GM04503 (cell line): ENCODE results near the gene ZNF254.
"Not testable (repeated sequence)": the region's sequence is repeated elsewhere in the genome, so short reads cannot be mapped to it uniquely, and the experiment has no call there.

Experiments
- DNase-seq: peaks from one replicate; pipeline ENCODE4 v3.0.0-alpha.2; 2012; ENCODE audit warnings: low read depth

Gene ZNF254

GRCh38 chr19:24072720-24073119, 14.3 kb upstream of the ZNF254 start:
- DNase-seq: no peak

GRCh38 chr19:24073807-24074206, 13.2 kb upstream of the ZNF254 start:
- DNase-seq: no peak

DNA sequence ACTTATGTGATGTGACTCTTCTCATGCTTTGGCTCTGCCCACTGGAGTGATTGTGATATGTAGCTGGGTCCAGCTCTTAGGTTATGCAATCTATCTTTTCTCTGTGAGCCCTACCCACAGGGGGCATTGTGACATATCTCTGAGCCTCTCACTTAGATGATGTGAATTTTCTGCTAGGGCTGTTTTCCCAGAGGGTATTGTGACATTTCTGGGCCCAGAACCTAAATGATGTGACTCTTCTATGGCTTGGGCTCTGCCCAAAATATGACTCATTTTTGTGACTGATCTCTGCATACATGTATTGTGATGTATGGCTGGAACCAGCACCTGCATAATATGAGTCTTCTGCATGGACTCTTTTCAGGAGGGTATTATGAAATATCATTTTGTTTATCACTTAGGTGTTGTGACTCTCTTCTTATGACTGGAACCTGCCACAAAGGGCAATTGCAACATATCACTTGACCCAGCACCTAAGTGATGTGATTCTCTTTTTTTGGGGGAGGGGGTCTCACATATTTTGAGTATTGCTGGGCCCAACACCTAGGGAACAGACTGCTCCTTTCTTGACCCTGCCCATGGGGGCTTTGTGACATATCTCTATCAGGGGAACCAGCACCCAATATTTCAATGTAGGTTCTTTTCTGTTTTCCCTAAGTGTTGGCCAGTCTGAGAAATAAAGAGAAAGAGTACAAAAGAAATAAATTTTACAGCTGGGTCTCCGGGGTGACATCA, 12.1 kb upstream of the ZNF254 start:
- DNase-seq: peak; percentile 26

DNA sequence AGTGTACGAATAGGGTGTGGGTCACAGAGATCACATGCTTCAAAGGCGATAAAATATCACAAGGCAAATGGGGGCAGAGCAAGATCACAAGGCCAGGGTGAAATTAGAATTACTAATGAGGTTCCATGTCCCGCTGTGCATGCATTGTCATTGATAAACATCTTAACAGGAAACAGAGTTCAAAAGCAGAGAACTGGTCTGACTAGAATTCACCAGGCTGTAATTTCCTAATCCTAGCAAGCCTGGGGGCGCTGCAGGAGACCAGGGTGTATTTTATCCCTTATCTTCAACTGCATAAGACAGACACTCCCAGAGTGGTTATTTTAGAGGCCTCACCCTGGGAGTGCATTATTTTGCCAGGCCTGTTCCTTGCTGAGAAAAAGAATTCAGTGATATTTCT, 11.5 kb upstream of the ZNF254 start:
- not testable (repeated sequence) for DNase-seq

GRCh38 chr19:24078680-24079079, 8.3 kb upstream of the ZNF254 start:
- DNase-seq: no peak

GRCh38 chr19:24081056-24081455, 5.9 kb upstream of the ZNF254 start:
- DNase-seq: no peak

- no peak for DNase-seq
These were observed 11.4 kb downstream of the ZNF254 start for GRCh38 chr19:24098359-24098758.

- DNase-seq: no peak
These were observed 12.8 kb downstream of the ZNF254 start for GRCh38 chr19:24099829-24100228.

GRCh38 chr19:24100597-24100996, 13.6 kb downstream of the ZNF254 start:
- DNase-seq: not testable (repeated sequence)

DNA sequence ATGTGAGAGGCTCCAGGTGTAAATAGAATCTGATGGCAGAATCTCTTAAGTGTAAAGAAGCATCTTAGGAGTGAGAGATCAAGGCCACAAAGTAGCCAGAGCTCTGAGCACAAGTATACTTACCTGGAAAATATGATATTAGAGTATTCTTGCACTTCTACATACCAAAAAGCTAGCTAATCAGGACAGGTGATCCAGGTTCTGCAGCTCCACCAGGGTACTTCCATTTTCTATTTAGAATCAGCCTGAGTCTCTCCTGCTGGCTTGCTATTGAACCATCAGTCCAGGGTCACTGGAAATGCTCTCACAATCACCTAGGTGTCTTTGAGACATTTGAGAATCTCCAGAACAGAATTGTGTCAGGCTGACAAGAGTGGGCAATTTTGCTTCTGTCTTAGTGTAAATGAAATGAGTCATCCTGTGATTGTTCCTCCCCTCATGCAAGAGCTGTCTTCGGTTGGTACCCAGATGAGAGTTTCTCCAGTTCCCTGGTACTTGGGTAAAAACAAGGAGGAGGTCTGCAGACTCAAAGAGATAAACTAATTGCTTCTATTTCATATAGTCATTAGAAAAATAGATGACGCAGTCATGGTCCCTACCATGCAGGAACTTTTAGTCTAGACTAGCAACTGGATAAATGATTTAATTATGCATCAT, 14.6 kb downstream of the ZNF254 start:
- DNase-seq: no peak

GRCh38 chr19:24127601-24128000, 40.6 kb downstream of the ZNF254 start:
- DNase-seq: no peak

GRCh38 chr19:24140099-24140498, 53.1 kb downstream of the ZNF254 start:
- peak; percentile 25 for DNase-seq

DNA sequence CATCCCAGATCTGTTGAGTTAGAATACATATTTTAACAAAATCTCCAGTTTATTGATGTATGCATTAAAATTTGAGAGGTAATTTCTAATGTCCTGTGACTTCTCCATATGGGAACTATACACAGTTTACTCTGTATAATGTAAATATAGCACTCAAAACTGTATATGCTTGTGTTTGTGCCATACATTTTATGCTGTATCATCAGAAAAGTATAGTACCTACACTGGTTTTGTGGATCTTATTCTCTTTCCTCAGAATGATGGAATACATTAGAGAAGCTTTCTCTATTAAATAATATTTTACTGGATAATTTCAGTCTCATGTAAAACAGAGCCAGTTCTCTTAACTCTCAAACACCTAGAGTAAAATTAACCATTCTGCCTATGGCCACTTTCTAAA, 53.6 kb downstream of the ZNF254 start:
- DNase-seq: no peak

DNA sequence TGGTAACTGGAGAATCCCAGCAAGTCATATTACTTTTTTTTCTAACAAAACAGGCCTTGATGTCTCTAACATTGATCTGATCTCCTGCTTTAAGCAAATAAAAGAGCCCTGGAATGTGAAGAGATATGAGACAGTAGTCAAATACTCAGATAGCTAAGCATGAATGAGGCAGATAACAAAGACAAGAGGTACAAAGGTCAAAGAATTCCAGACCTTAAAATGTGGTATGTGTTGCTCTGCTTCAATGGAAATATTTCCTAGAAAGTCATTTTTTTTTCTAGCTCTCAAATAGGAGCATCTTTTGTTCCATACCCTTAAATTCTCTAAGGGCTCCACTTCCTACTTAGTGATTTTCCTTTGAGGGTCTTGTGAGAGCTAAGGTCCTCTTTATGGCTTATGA, 54.6 kb downstream of the ZNF254 start:
- DNase-seq: no peak

- DNase-seq: no peak
These were observed 55.8 kb downstream of the ZNF254 start for GRCh38 chr19:24142771-24143170.

DNA sequence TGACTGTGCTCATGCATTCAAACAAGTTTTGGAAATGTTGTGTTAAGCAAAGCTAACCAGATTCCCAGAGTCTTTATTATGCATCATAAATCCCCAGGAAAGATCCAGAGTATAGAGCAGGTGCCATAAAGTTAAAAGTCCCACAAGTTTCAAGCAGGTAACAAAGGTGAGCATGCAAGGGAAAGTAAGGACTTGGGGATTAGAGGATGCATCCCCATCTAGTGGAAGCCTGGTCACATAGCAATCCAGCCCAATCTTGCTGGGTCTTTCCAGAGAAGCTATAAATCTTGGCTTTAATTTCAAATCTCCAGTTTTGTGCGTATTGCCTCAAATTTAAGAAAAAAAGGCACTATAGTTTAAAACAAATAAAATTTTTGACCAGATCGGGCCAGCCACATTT, 72.7 kb downstream of the ZNF254 start:
- no peak for DNase-seq

- DNase-seq: peak; percentile 5
These were observed 79.1 kb downstream of the ZNF254 start for GRCh38 chr19:24166055-24166454.

- DNase-seq: no peak
These were observed 86.9 kb downstream of the ZNF254 start for GRCh38 chr19:24173882-24174281.

- DNase-seq: no peak
These were observed 90.7 kb downstream of the ZNF254 start for GRCh38 chr19:24177686-24178085.

DNA sequence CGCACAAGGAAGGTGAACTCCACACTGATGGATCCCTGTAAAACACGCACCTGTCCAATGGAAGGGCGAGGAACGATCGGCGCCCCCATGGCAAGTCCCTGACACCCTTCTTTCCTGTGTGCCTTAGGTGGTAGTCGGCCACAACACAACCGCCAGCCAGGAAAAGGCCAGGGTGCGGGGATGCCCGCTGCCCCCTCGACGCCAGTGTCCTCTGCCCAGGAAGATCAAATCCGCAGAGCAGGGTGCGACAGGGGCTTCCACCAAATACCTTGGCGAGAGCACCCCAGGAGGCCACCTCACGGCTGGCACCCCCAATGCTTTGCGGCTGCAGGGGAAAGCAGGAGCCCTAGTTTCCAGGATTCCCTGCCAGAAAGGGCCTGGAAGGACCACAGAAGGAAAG, 91.2 kb downstream of the ZNF254 start:
- DNase-seq: no peak
